HuH-7 (cell line): ENCODE data around the gene SLC22A8.
A peak's percentile ranks its signal among the peaks of the same experiment; 100 is the strongest.
"Not testable (repeated sequence)": the region's sequence is repeated elsewhere in the genome, so short reads cannot be mapped to it uniquely, and the experiment has no call there.

ENCODE experiments used
- DNase-seq: peaks from one replicate; pipeline ENCODE4 v3.0.0; 2011; ENCODE audit warnings: low spot score

The SLC22A8 gene, protein sequence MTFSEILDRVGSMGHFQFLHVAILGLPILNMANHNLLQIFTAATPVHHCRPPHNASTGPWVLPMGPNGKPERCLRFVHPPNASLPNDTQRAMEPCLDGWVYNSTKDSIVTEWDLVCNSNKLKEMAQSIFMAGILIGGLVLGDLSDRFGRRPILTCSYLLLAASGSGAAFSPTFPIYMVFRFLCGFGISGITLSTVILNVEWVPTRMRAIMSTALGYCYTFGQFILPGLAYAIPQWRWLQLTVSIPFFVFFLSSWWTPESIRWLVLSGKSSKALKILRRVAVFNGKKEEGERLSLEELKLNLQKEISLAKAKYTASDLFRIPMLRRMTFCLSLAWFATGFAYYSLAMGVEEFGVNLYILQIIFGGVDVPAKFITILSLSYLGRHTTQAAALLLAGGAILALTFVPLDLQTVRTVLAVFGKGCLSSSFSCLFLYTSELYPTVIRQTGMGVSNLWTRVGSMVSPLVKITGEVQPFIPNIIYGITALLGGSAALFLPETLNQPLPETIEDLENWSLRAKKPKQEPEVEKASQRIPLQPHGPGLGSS

DNA sequence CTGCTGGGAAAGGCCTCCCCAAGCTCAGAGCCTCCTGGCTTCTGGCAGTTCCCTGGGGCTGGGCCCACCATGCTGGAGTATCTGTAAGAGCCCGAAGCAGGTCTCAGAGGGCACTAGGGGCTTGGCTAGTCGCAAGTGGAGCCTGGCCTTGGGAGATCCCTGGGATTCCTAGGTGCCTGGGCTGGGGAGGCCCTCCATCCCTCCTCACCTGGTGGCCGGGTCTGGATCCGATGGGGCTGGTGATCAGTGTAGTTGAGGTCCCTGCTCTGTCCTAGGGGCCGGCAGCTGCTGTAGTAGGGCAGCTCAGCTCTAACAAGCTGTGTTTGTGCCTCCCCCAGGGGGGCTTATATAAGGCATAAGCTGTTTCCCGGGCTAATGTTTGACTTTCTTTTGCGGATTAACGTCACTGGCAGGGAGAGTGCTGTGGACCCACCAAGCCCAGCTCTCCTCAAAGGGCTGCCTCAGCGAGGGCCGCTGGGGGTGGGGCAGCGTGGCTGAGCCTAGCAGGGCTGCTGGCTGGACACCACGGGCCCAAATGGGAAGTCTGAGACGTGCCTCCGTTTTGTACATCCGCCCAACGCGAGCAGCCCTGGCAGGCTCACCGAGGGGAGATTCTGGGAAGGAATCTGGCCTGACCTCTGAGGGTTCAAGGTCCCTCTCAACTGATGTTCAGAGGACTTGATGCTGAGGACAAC is at the start of gene SLC22A8:
Gene SLC22A8, minus strand, starts transcription at position 321 of the 695 bp plus-strand sequence. CDS start 883 bp downstream, outside the sequence.
- no peak for DNase-seq

DNA sequence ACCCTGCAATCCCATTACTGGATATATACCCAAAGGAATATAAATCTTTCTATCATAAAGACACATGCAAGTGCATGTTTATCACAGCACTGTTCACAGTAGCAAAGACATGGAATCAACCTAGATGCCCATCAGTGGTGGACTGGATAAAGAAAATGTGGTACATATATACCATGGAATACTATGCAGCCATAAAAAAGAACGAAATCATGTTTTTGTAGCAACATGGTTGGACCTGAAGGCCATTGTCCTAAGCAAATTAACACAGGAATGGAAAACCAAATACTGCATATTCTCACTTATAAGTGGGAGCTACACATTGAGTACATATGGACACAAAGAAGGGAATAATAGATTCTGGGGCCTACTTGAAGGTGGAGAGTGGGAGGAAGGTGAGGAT is 30.6 kb upstream of the SLC22A8 start:
- DNase-seq = not testable (repeated sequence)

- no peak for DNase-seq
Observed at GRCh38 chr11:63042596-63042995, 27.0 kb upstream of the SLC22A8 start.

DNA sequence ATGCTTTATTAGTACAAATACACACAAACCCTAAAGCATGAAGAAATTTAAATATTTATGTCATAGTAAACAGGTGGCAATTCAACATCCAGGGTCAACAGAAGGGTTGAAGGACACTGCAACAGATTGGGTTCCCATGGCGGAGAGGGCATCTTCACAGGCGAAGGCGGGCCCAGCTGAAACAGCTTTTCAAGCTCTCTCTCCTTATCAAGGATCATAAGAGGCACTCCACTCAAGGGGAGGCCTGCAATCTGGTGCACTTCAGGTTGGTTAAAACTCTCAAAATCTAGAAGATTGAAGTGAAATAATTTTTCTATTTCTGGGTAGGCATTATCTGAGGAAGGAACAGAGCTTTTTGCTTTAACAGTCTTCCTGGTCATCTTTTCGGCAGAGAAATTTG is 16.8 kb upstream of the SLC22A8 start:
- no peak for DNase-seq

DNA sequence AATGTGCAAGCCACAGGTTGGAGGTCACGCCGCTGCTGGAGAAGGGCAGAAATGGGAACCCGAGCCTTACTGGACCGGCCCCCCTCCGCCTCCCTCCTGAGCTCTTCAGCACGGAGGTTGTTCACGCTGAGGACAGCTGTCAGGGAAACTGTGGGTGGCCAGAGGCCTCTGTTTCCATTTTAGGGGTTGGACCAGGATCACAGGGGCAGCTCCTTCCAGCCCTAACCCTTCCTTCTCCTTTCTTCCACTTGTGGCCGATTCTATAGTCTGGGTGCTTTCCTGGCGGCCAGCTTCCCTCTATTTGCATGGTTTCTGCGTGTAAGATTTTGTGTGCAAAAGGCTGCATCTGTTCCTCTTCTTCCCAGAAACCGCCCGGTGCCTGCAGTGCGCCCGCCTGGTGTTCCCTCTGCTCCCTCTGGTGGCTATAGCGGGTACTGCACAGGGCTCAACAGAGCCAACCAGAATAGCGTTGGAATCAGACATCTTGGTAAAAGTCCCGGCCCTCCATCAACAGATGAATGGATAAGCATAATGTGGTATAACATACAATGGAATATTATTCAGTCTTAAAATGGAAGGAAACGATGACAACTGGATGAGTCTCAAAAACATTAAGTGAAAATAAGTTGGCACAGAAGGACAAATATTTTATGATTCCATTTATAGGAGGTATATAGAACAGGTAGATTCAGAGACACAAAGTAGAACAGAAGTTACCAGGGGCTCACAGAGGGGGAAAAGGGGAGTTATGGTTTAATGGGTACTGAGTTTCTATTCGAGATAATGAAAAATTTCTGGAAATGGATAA is 8.4 kb upstream of the SLC22A8 start:
- peak; percentile 74 for DNase-seq

GRCh38 chr11:63023222-63023814 is 7.7 kb upstream of the SLC22A8 start:
- no peak for DNase-seq

GRCh38 chr11:63022441-63022840 is 6.8 kb upstream of the SLC22A8 start:
- DNase-seq = no peak

DNA sequence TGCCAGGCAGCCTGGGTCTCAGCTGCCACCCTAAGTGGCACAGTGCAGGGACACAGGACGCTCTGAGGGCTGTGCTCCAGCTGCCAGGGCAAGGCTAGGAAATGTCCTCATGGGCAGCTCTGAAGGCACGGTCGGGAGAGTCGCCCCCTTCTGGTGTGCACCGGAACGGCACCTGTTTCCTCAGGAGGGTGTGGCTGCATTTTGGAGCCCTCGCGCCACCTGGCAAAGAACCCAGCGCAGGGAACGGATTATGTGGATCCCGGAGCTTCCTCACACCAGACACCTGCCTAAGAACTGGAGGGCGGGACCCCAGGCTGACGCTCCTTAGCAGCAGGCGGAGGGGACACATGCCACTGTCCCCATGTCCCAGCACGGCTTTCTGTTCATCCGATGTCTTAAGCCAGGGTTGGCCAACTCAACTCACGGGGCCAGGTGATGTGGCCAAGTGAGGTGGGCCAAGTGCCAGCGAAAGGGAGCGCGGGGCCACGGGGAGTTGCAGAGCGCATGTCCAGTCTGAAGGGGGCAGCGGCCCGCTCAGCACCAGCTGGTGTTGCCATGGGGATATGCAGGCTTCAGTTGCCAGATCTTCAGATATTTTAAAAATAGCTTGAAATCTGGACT is 5.1 kb upstream of the SLC22A8 start:
- peak; percentile 43 for DNase-seq

GRCh38 chr11:63019506-63019905 is 3.9 kb upstream of the SLC22A8 start:
- DNase-seq = no peak

DNA sequence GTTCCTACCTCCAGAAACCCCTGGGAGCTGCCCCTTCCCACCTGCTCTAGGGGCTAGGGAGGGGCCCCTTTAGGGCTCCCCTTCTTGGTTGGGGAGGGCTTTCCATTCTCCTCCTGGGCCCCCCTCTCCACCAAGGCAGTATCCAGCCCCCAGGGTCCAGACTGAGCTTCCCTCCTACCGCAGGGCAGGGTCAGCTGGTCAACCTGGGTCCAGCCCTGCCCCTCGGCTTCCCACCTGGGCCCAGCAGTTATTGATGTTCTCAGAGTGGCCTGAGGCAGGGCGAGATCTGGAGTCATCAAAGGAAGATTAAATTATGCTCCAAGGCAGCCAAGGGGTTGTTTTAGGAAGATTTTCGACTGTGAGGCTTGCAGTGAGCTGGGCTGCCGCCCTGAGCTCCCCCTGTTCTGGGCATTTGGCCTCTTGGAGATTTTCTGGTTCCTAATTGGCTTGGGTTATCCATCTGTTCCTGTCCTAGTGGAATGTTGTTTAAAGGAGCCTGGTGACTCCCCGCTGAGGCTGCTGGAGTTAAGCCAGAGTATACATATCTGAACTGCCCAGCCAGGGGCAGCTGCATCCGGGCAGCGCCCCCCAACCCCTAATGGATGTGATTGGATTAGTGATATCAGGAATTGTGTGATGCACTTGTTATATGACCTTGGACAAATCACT is 1.8 kb upstream of the SLC22A8 start:
- DNase-seq = no peak

DNA sequence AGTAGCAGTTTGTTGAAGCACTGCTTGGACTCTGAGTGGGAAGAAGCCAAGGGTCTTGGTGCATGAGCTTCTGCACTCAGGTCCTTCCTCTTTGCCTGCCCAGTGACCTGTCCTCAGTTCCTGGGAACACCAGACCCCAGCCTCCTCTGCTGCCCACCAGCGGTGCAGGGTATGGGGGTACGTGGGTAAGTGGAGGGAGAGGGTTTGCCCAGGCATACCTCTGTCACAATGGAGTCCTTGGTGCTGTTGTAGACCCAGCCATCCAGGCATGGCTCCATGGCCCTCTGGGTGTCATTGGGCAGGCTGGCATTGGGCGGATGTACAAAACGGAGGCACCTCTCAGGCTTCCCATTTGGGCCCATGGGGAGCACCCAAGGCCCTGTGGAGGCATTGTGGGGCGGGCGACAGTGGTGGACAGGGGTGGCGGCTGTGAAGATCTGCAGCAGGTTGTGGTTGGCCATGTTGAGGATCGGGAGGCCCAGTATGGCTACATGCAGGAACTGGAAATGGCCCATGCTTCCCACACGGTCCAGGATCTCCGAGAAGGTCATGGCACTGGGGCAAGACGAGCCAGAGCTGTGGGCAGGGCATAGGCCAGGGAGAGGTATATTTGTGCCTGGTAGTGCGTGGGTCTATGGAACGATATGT is 1.1 kb downstream of the SLC22A8 start:
- no peak for DNase-seq

DNA sequence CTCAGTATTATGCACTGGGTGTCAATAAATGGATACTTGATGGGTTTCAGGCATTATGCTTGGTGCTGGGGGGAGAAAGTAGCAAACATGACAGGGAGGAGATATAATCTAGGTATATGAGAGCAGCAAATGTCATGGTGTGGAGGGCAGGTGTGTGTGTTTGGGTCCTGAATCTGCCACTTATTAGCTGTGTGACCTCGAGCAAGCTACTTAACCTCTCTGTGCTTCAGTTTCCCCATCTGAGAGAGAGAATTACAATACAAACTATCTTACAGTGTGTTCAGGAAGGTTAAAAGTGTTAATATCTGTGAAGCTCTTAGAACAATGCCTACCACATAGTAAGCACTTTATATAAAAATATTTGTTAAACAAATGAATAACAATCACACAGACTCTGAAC is 2.8 kb downstream of the SLC22A8 start:
- no peak for DNase-seq

DNA sequence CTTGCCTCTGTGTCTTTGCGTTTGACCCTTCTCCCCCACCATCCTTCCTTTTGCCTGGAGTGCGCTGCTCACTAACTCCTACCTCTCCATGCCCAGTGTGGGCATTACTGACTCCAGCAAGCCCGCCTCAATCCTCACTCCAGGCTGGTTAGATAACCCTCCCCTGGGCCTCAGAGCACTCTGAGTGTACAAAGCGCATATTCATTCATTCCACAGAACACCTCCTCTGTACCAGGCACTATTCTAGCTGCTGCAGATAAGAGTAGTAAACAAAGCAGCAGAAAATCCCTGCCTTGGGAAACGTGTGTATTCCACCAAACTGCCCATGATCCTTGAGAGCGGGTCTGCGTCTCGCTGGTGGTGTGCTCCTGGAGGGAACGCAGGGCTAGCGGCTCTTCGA is 3.2 kb downstream of the SLC22A8 start:
- DNase-seq = peak; percentile 70

- no peak for DNase-seq
Observed at GRCh38 chr11:63010934-63011439, 4.7 kb downstream of the SLC22A8 start.

DNA sequence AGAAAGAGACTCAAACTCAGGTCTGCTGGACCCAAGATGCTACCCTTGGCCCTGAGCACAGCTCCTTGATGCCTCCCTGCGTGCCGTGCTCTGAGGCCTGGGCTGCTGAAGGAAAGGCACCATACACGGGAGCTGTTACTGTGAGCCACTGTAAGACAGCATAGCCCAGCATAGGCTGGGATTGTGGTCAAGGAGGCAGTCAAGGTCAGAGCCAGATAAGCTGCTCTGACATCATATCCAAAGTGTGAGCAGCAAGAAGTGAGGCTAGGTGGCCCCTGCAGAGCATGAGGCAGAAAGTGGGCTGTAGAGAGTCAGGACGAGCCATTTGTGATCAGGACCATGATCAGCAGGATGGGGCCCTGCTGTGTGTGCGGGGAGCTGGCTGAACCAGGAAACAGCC is 7.7 kb downstream of the SLC22A8 start:
- no peak for DNase-seq

- DNase-seq = no peak
Observed at GRCh38 chr11:63001456-63001855, 14.2 kb downstream of the SLC22A8 start.

- DNase-seq = no peak
Observed at GRCh38 chr11:62999649-63000048, 16.0 kb downstream of the SLC22A8 start.

DNA sequence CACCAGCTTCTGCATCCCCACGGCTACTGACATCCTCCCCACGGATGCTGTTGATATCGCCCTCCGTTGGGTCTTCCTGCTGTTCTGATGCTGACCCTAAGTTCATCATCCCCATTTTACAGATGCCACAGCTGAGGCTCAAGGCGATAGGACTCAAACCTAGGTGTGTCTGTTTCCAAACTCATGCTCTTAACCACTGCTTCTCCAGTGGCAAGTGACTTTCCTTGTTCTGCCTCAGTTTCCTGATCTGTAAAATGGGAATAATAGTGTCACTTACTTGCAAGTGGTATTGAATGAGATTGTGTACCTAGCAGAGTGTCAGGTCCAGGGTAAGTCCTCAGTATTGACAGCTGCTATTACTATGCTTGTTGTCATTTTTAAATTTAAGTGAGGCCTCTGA is 16.5 kb downstream of the SLC22A8 start:
- DNase-seq = no peak

DNA sequence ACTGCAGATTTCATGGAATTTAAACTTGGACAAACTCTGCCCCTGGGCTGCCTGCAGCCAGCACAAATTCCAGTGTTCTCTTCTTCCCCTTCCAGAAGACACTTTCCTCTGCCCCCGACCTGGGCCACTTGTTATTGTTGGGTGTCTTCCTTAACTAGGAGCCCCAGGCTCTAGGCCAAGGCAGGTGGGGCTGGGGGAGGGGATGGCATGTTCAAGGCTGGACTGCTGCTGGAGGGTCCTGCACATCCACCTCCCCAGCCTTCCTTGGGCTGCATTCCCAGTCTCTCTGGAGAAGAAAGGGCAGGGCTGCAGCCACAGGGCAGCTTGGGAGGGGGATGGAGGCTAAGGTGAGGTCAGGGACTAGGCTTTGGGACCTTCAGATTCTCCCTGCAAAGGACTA is 19.4 kb downstream of the SLC22A8 start:
- no peak for DNase-seq

DNA sequence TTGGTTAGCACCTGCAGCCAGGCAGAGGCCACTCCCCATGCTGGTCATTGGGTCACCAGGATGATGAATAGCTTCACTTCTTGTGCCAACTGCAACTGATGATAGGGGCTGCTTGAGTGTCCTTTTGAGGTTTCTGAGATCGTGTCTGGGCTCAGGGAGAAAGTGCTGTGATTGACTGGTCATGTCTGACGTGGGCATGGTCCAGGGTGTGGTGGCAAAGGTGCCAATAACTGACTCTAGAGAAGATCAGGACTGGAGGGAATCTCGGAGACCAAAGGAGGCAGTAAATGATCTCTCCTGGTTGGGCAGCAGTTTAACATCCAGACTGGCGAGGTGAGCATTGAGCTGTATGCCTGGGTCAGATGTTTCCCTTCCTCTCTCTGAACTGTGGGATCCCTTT is 20.9 kb downstream of the SLC22A8 start:
- no peak for DNase-seq
